Natural killer cell (primary cell): Measurements from ENCODE around the gene PCBP4. TPM values are rescaled to one million over a fixed set of nuclear protein-coding genes. Genes with fewer than 3 reads are reported as not detected.

ENCODE experiments used
- ATAC-seq, 3 donors: fragments of 150-1000 bp in 2 of 3; fragments of 200-7000 bp in 1 of 3; cut with Tn5 transposase; 1 replicate in 1 of 3; 2 replicates in 2 of 3; pipeline ENCODE4 v1.10.0; 2021; ENCODE audit warnings: mild to moderate bottlenecking in 2 of 3, moderate library complexity in 2 of 3
- DNase-seq, 2 donors: peaks; one replicate each; pipeline versions ENCODE4 v3.0.0 to v3.0.0-alpha.2; 2013 to 2021; ENCODE audit warnings: mixed read lengths in 1 of 2
- H3K27ac ChIP-seq: one replicate; pipeline ENCODE4 v1.5.1; 2013; ENCODE audit warnings: mild to moderate bottlenecking, low read length
- H3K27me3 ChIP-seq: one replicate; pipeline ENCODE4 v1.6.1; 2013; ENCODE audit warnings: low read length; ENCODE audit not compliant: control insufficient read depth, insufficient read depth
- H3K36me3 ChIP-seq: one replicate; pipeline ENCODE4 v1.6.1; 2013; ENCODE audit warnings: low read length; ENCODE audit not compliant: control insufficient read depth, insufficient read depth
- H3K4me1 ChIP-seq: one replicate; pipeline ENCODE4 v1.6.1; 2013; ENCODE audit warnings: low read length; ENCODE audit not compliant: control insufficient read depth, insufficient read depth
- H3K4me3 ChIP-seq: one replicate; pipeline ENCODE4 v1.5.1; 2013; ENCODE audit warnings: low read length
- H3K9me3 ChIP-seq: one replicate; pipeline ENCODE4 v1.6.1; 2013; ENCODE audit warnings: low read length; ENCODE audit not compliant: control insufficient read depth, insufficient read depth
- H3K27ac Mint-ChIP-seq, 2 donors: one replicate each; pipeline ENCODE4 v1.8.0; 2022; ENCODE audit warnings: mild to moderate bottlenecking in 2 of 2, mixed read lengths in 2 of 2, moderate library complexity in 1 of 2
- H3K27me3 Mint-ChIP-seq, 2 donors: one replicate each; pipeline ENCODE4 v1.8.0; 2022; ENCODE audit warnings: low read depth in 2 of 2, mixed read lengths in 2 of 2
- H3K36me3 Mint-ChIP-seq: one replicate; pipeline ENCODE4 v1.8.0; 2022; ENCODE audit warnings: mixed read lengths
- H3K4me1 Mint-ChIP-seq, 2 donors: one replicate each; pipeline ENCODE4 v1.8.0; 2022; ENCODE audit warnings: mixed read lengths in 2 of 2
- H3K4me3 Mint-ChIP-seq: one replicate; pipeline ENCODE4 v1.8.0; 2022; ENCODE audit warnings: mild to moderate bottlenecking, moderate library complexity, mixed read lengths
- H3K9me3 Mint-ChIP-seq, 2 donors: one replicate each; pipeline ENCODE4 v1.8.0; 2022; ENCODE audit warnings: mixed read lengths in 2 of 2
- CTCF ChIP-seq: fragments of 200-600 bp; IDR thresholded peaks from one replicate; pipeline ENCODE4 v1.8.0; 2022; ENCODE audit warnings: antibody characterized with exemption
- WGBS: methylation state at CpG from one replicate; pipeline ENCODE4 v1.1.7; 2013; ENCODE audit warnings: missing lambda C conversion rate; ENCODE audit not compliant: insufficient coverage; 5-methylcytosine and 5-hydroxymethylcytosine counted together
- intact Hi-C: fragments of 100-400 bp; cut with micrococcal nuclease; formaldehyde crosslinking; loops from one replicate; pipeline ENCODE4 v1.14.2; 2022
- total RNA-seq, 4 donors: library from RNA; stranded (reverse); fragments of 120-200 nt in 1 of 4; gene quantifications; one replicate each; pipeline versions ENCODE4 v1.2.3 to v1.2.4, GENCODE V29; 2013 to 2022

Gene PCBP4
- total RNA-seq, 3 donors from 2014 or later (not counting 1 experiment from before 2014, with no cell fraction given) = 15.0 to 24.7 (median 18.4) TPM

DNA sequence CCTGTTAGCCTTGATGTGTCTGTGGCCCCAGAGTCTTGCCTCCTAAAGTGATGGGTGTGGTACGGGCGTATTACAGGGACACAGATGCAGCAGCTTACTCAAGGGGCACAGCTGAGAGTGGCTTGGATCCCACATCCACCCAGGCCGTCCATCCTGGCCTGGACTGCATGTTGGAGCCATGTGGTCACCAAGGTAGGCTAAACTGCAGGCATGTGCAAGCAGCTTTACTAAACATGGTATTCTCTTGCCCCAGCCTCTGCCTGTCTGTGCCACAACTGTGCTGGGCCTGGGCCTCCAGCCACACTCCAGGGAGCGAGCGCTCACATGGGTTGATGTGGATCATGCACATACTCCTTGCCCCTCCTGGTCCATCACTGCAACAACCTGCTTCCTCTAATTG is 18.1 kb downstream of the PCBP4 start:
- Histone ChIP-seq H3K9me3 (no peaks in the 10 kb centered on the region), H3K36me3 (no peaks in the 10 kb centered on the region), H3K27me3 (no peaks in the 10 kb centered on the region), H3K4me1 (peaks cover 2% of the 10 kb centered on the region), H3K27ac (no peak overlapping the region), H3K4me3 (no peak overlapping the region)
- no peaks in the 10 kb centered on the region for H3K36me3 Mint-ChIP-seq
- intact Hi-C loops = no loop called here
- H3K27ac Mint-ChIP-seq = no peak overlapping the region
- WGBS = 97% methylated on average over 5 of the region's 5 CpGs
- H3K9me3 Mint-ChIP-seq = no peaks in the 10 kb centered on the region
- H3K4me1 Mint-ChIP-seq = peaks cover 3 to 9% of the 10 kb centered on the region in 2 donors
- ATAC-seq (no peak), DNase-seq (no peak)
- no peak for TF ChIP-seq CTCF
- peaks cover 14 to 17% of the 10 kb centered on the region in 2 donors for H3K27me3 Mint-ChIP-seq
- H3K4me3 Mint-ChIP-seq = no peak overlapping the region

DNA sequence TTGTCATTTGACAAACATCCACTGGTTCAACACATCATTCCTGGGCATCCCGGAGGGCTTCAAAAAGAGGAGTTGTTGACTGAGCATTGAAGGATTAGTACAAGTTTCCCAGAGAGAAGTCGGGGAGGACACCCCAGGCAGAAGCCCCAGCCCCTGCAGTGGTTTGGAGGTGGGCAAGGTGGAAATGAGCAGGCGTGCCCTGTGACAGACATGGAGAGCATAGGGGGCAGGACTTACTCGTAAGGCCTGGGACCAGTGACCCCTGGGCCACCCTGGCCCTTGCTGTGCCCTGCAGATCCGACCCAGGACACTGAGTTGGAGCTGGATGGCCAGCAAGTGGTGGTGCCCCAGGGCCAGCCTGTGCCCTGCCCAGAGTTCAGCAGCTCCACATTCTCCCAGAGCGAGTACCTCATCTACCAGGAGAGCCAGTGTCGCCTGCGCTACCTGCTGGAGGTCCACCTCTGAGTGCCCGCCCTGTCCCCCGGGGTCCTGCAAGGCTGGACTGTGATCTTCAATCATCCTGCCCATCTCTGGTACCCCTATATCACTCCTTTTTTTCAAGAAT is 19.2 kb downstream of the PCBP4 start:
- Mint-ChIP-seq H3K27me3 (peaks cover 3 to 7% of the 10 kb centered on the region in 2 donors), H3K4me1 (peaks cover 4 to 5% of the 10 kb centered on the region in 2 donors), H3K4me3 (no peak overlapping the region), H3K27ac (no peak overlapping the region), H3K9me3 (no peaks in the 10 kb centered on the region), H3K36me3 (no peaks in the 10 kb centered on the region)
- Histone ChIP-seq H3K36me3 (no peaks in the 10 kb centered on the region), H3K27me3 (no peaks in the 10 kb centered on the region), H3K4me3 (no peak overlapping the region), H3K4me1 (peaks cover 9% of the 10 kb centered on the region), H3K9me3 (no peaks in the 10 kb centered on the region), H3K27ac (no peak overlapping the region)
- intact Hi-C loops = no loop called here
- no peak for DNase-seq
- no peak for TF ChIP-seq CTCF
- ATAC-seq = no peak
- 94% methylated on average over 10 of the region's 10 CpGs for WGBS

GRCh38 chr3:51947215-51947900 is 19.9 kb downstream of the PCBP4 start:
- no peaks in the 10 kb centered on the region for H3K9me3 Mint-ChIP-seq

More at GRCh38 chr3:51947215-51947900, 19.9 kb downstream of the PCBP4 start:
- intact Hi-C loops = no loop called here
- peaks cover 0 to 3% of the 10 kb centered on the region in 2 donors for H3K27me3 Mint-ChIP-seq
- H3K9me3 ChIP-seq = no peaks in the 10 kb centered on the region
- TF ChIP-seq CTCF = no peak
- ATAC-seq = no peak
- 89% methylated on average over 13 of the region's 13 CpGs for WGBS
- H3K36me3 ChIP-seq = no peaks in the 10 kb centered on the region
- no peaks in the 10 kb centered on the region for H3K27me3 ChIP-seq
- no peaks in the 10 kb centered on the region for H3K36me3 Mint-ChIP-seq
- DNase-seq = no peak
- H3K4me3 Mint-ChIP-seq = no peak overlapping the region
- H3K27ac ChIP-seq = no peak overlapping the region
- H3K4me3 ChIP-seq = no peak overlapping the region
- H3K4me1 Mint-ChIP-seq = peaks cover 5 to 12% of the 10 kb centered on the region in 2 donors
- H3K4me1 ChIP-seq = peaks cover 16% of the 10 kb centered on the region
- H3K27ac Mint-ChIP-seq = no peak overlapping the region
